Fibroblast of the aortic adventitia (primary cell): ENCODE results near the gene NFIA. TPM values are rescaled to one million over a fixed set of nuclear protein-coding genes. Genes with fewer than 3 reads are reported as not detected.
A peak's percentile ranks its signal among the peaks of the same experiment; 100 is the strongest.
"Not testable (repeated sequence)": the region's sequence is repeated elsewhere in the genome, so short reads cannot be mapped to it uniquely, and the experiment has no call there.

Experiments
- DNase-seq: peaks from one replicate; pipeline ENCODE4 v3.0.0-alpha.2; 2010; ENCODE audit warnings: low read depth
- H3K4me3 ChIP-seq: 2 replicates; pipeline ENCODE4 v1.5.1; 2011; ENCODE audit warnings: low read depth, mild to moderate bottlenecking, control low read depth, low read length, moderate library complexity
- CTCF ChIP-seq: IDR thresholded peaks from 2 replicates; pipeline ENCODE4 v1.5.1; 2011; ENCODE audit warnings: mild to moderate bottlenecking, low read length, control low read depth, inconsistent platforms; ENCODE audit not compliant: insufficient read depth
- total RNA-seq: library from RNA; depleted of rRNA; stranded (reverse); fragments of >200 nt; gene quantifications from 2 replicates; pipeline ENCODE4 v1.2.3, GENCODE V29; 2012; ENCODE audit warnings: low replicate concordance

Gene NFIA
- total RNA-seq, 1 donor: 32.0 TPM

- H3K4me3 ChIP-seq: peak overlapping the region; percentile 32
- DNase-seq: peak; percentile 44
- no peak for TF ChIP-seq CTCF
These were observed 194.8 kb downstream of the NFIA start for GRCh38 chr1:61277121-61277690.

GRCh38 chr1:61278503-61278902 is 196.1 kb downstream of the NFIA start:
- H3K4me3 ChIP-seq: not testable (repeated sequence)
- DNase-seq: peak; percentile 30

- no peak for DNase-seq
- TF ChIP-seq CTCF: no peak
- H3K4me3 ChIP-seq: no peak overlapping the region
These were observed 196.6 kb downstream of the NFIA start for GRCh38 chr1:61278966-61279365.

GRCh38 chr1:61279570-61279969 is 197.2 kb downstream of the NFIA start:
- DNase-seq: peak; percentile 82
- no peak for TF ChIP-seq CTCF
- H3K4me3 ChIP-seq: no peak overlapping the region

GRCh38 chr1:61280452-61280851 is 198.1 kb downstream of the NFIA start:
- peak; percentile 44 for DNase-seq
- no peak for TF ChIP-seq CTCF
- H3K4me3 ChIP-seq: no peak overlapping the region

- no peak overlapping the region for H3K4me3 ChIP-seq
- no peak for TF ChIP-seq CTCF
- DNase-seq: peak; percentile 31
These were observed 200.0 kb downstream of the NFIA start for GRCh38 chr1:61282387-61282786.

- TF ChIP-seq CTCF: no peak
- DNase-seq: no peak
- H3K4me3 ChIP-seq: no peak overlapping the region
These were observed 202.0 kb downstream of the NFIA start for GRCh38 chr1:61284248-61284854.
